Measurements from ENCODE around the gene HBD. TPM values are rescaled to one million over a fixed set of nuclear protein-coding genes. Genes with fewer than 3 reads are reported as not detected.

Gene HBD
- total and polyA plus RNA-seq, 2 donors (not counting 3 experiments of a cell fraction or from before 2014, with no cell fraction given) = not detected

GRCh38 chr11:5204787-5205186, 29.5 kb downstream of the HBD start:
- Histone ChIP-seq H3K27ac (ENCODE audit: insufficient read depth, low read depth, low read length) (no peak overlapping the region), H3K27me3 (ENCODE audit: control insufficient read depth in 2 of 2, insufficient read depth in 2 of 2, low read length in 2 of 2) (no peaks in the 10 kb centered on the region), H3K4me1 (ENCODE audit: control insufficient read depth, extremely low read depth, insufficient read depth, low read length) (no peaks in the 10 kb centered on the region), H3K9ac (replicated peaks; ENCODE audit: extremely low read depth, insufficient read depth, low read length) (no peak overlapping the region), H3K4me2 (ENCODE audit: insufficient read depth, low read length) (no peak overlapping the region), H4K20me1 (replicated peaks; ENCODE audit: control insufficient read depth, extremely low read depth, insufficient read depth, low read length) (no peaks in the 10 kb centered on the region), H3K79me2 (ENCODE audit: control insufficient read depth, insufficient read depth, low read length) (no peaks in the 10 kb centered on the region), H3K9me1 (replicated peaks; ENCODE audit: control insufficient read depth, extremely low read depth, insufficient read depth, low read length) (no peaks in the 10 kb centered on the region), H3K9me3 (replicated peaks; ENCODE audit: control insufficient read depth, insufficient read depth, low read length) (no peaks in the 10 kb centered on the region), H3K4me3 (replicated peaks in 1 of 3; ENCODE audit: insufficient read depth in 1 of 3, low read depth in 1 of 3, low read length in 3 of 3) (no peak overlapping the region), H3K36me3 (ENCODE audit: control insufficient read depth in 2 of 2, extremely low read depth in 1 of 2, insufficient read depth in 2 of 2, low read length in 2 of 2) (no peaks in the 10 kb centered on the region), H2AFZ (ENCODE audit: low read depth, low read length) (no peak overlapping the region)
- POLR2A ChIA-PET = no interaction called here
- BruUV-seq (replicated peaks) = no TSS peak
- CTCF ChIA-PET = interaction anchor here (3.9 kb wide), 1 partner anchor 176 kb away, joined by 39 read pairs; no protein-coding TSS in a partner anchor
- intact Hi-C loops (cut with micrococcal nuclease) = loop anchor here (1.0 to 2.0 kb wide), 5 partner anchors 80 to 604 kb away; partner anchors contain the start of gene OR52N2
- TF ChIP-seq CTCF (IDR thresholded peaks at IDR 0.05; ENCODE audit: extremely low read depth in 1 of 2, insufficient read depth in 1 of 2, low read depth in 1 of 2, low read length in 2 of 2) = peak; percentile 32 to 42
- TF ChIP-seq JUN (IDR thresholded peaks at IDR 0.05; ENCODE audit: borderline replicate concordance, insufficient read depth, insufficient read length, low read depth) = no peak
- DNase-seq (ENCODE audit: low read depth, low spot score) (peak; percentile 72), FAIRE-seq (peak; percentile 69)
- dilution Hi-C loops (cut with MboI; ENCODE audit: extremely low pct_ligation_motif_present, low sequenced_read_pairs) = no loop called here

GRCh38 chr11:5203366-5203765, 30.9 kb downstream of the HBD start:
- H3K36me3 ChIP-seq (ENCODE audit: control insufficient read depth in 2 of 2, extremely low read depth in 1 of 2, insufficient read depth in 2 of 2, low read length in 2 of 2) = no peaks in the 10 kb centered on the region
- H3K9me3 ChIP-seq (replicated peaks; ENCODE audit: control insufficient read depth, insufficient read depth, low read length) = no peaks in the 10 kb centered on the region
- H3K4me3 ChIP-seq (replicated peaks in 1 of 3; ENCODE audit: insufficient read depth in 1 of 3, low read depth in 1 of 3, low read length in 3 of 3) = no peak overlapping the region
- no TSS peak for BruUV-seq (replicated peaks)
- TF ChIP-seq JUN (IDR thresholded peaks at IDR 0.05; ENCODE audit: borderline replicate concordance, insufficient read depth, insufficient read length, low read depth) (no peak), EZH2 (IDR thresholded peaks at IDR 0.05; ENCODE audit: borderline replicate concordance, low read depth, low read length, severe bottlenecking) (no peak), FOS (IDR thresholded peaks at IDR 0.05; ENCODE audit: borderline replicate concordance, insufficient read depth, low read length) (no peak), POLR2AphosphoS5 (IDR thresholded peaks at IDR 0.05; ENCODE audit: insufficient read depth, low read depth, low read length) (no peak), MYC (IDR thresholded peaks at IDR 0.05; ENCODE audit: low read depth, low read length) (no peak), CTCF (IDR thresholded peaks at IDR 0.05; ENCODE audit: extremely low read depth in 1 of 2, insufficient read depth in 1 of 2, low read depth in 1 of 2, low read length in 2 of 2) (no peak), POLR2A (IDR thresholded peaks at IDR 0.05; ENCODE audit: low read depth, low read length) (no peak), GATA2 (IDR thresholded peaks at IDR 0.05; ENCODE audit: insufficient read depth, insufficient read length, low read depth, low read length) (no peak), MAX (IDR thresholded peaks at IDR 0.05; ENCODE audit: insufficient read depth, insufficient read length) (no peak)
- intact Hi-C loops (cut with micrococcal nuclease) (no loop called here), dilution Hi-C loops (cut with MboI; ENCODE audit: extremely low pct_ligation_motif_present, low sequenced_read_pairs) (no loop called here)
- no peak overlapping the region for H3K27ac ChIP-seq (ENCODE audit: insufficient read depth, low read depth, low read length)
- ChIA-PET POLR2A (no interaction called here), CTCF (interaction anchor here (1.2 to 3.9 kb wide), 6 partner anchors 10 to 688 kb away, joined by 3 to 39 read pairs (median 6); no protein-coding TSS in a partner anchor)
- no peak overlapping the region for H2AFZ ChIP-seq (ENCODE audit: low read depth, low read length)
- DNase-seq (ENCODE audit: low read depth, low spot score) = no peak
- H3K79me2 ChIP-seq (ENCODE audit: control insufficient read depth, insufficient read depth, low read length) = no peaks in the 10 kb centered on the region
- H3K27me3 ChIP-seq (ENCODE audit: control insufficient read depth in 2 of 2, insufficient read depth in 2 of 2, low read length in 2 of 2) = no peaks in the 10 kb centered on the region
- no peak for FAIRE-seq
- H3K9me1 ChIP-seq (replicated peaks; ENCODE audit: control insufficient read depth, extremely low read depth, insufficient read depth, low read length) = no peaks in the 10 kb centered on the region
- no peak overlapping the region for H3K4me2 ChIP-seq (ENCODE audit: insufficient read depth, low read length)
- H4K20me1 ChIP-seq (replicated peaks; ENCODE audit: control insufficient read depth, extremely low read depth, insufficient read depth, low read length) = no peaks in the 10 kb centered on the region
- H3K9ac ChIP-seq (replicated peaks; ENCODE audit: extremely low read depth, insufficient read depth, low read length) = no peak overlapping the region
- H3K4me1 ChIP-seq (ENCODE audit: control insufficient read depth, extremely low read depth, insufficient read depth, low read length) = no peaks in the 10 kb centered on the region

Measured in endothelial cell of umbilical vein (primary cell).